Liver (tissue), 3 donors: ENCODE results near the gene VSNL1.

Source experiments
- CTCF ChIP-seq: fragments of 150-350 bp; IDR thresholded peaks from 2 replicates; pipeline ENCODE4 v1.5.1; 2017; ENCODE audit warnings: improper control_type of control experiment, low read depth, low read length; ENCODE audit not compliant: missing input control
- JUND ChIP-seq, 2 donors: IDR thresholded peaks; 2 replicates each; pipeline ENCODE4 v1.6.1; 2016; ENCODE audit warnings: antibody characterized with exemption in 2 of 2
- MAX ChIP-seq: IDR thresholded peaks from 2 replicates; pipeline ENCODE4 v1.6.1; 2016; ENCODE audit warnings: antibody characterized with exemption
- RAD21 ChIP-seq, 2 donors: IDR thresholded peaks; 2 replicates each; pipeline ENCODE4 v1.6.1; 2016; ENCODE audit warnings: antibody characterized with exemption in 2 of 2, mild to moderate bottlenecking in 2 of 2
- REST ChIP-seq: IDR thresholded peaks from 2 replicates; pipeline ENCODE4 v1.6.1; 2016; ENCODE audit warnings: antibody characterized with exemption, mild to moderate bottlenecking
- RXRA ChIP-seq, 2 donors: IDR thresholded peaks; 2 replicates each; pipeline ENCODE4 v1.6.1; 2017 to 2018; ENCODE audit warnings: antibody characterized with exemption in 2 of 2, mild to moderate bottlenecking in 1 of 2
- SP1 ChIP-seq: IDR thresholded peaks from 2 replicates; pipeline ENCODE4 v1.6.1; 2018; ENCODE audit warnings: antibody characterized with exemption, mild to moderate bottlenecking
- YY1 ChIP-seq: IDR thresholded peaks from 2 replicates; pipeline ENCODE4 v1.6.1; 2016; ENCODE audit warnings: antibody characterized with exemption, mild to moderate bottlenecking
- donor health status: healthy.
- donor health status: healthy.

- no peak for TF ChIP-seq REST
- TF ChIP-seq JUND (IDR thresholded peaks at IDR 0.05), result peak; percentile 67 to 70
- peak; percentile 76 for TF ChIP-seq YY1
- peak; percentile 90 for TF ChIP-seq CTCF
- TF ChIP-seq MAX, result no peak
- peak; percentile 16 for TF ChIP-seq SP1
- peak; percentile 83 to 89 for TF ChIP-seq RAD21 (IDR thresholded peaks at IDR 0.05)
- TF ChIP-seq RXRA (IDR thresholded peaks at IDR 0.05), result peak in 1 of 2 donors; percentile 17
Measured at GRCh38 chr2:17646081-17646554, 105.6 kb downstream of the VSNL1 start.
